NCI-H1105 treated with DMSO at 0.1 percent for 48 hours (cell line): ENCODE results near the gene LRP2BP.
"Not testable (repeated sequence)": the region's sequence is repeated elsewhere in the genome, so short reads cannot be mapped to it uniquely, and the experiment has no call there.

ENCODE experiments used
- DNase-seq: peaks from one replicate; lab custom pipeline; 2025; lab: John Stamatoyannopoulos, UW

The LRP2BP gene

GRCh38 chr4:185325721-185326120 lies 70.0 kb downstream of the LRP2BP start:
- DNase-seq: not testable (repeated sequence)

GRCh38 chr4:185324361-185324760 lies 71.4 kb downstream of the LRP2BP start:
- DNase-seq: not testable (repeated sequence)

GRCh38 chr4:185323606-185324005 lies 72.1 kb downstream of the LRP2BP start:
- DNase-seq: no peak

- no peak for DNase-seq
Measured at GRCh38 chr4:185322803-185323202, 72.9 kb downstream of the LRP2BP start.

GRCh38 chr4:185318679-185319078 lies 77.0 kb downstream of the LRP2BP start:
- no peak for DNase-seq

GRCh38 chr4:185317880-185318279 lies 77.8 kb downstream of the LRP2BP start:
- no peak for DNase-seq

GRCh38 chr4:185317462-185317861 lies 78.3 kb downstream of the LRP2BP start:
- DNase-seq: not testable (repeated sequence)
